Activated CD4-positive, alpha-beta T cell treated with anti-CD3 and anti-CD28 coated beads, Interleukin-2, amount 50 U/mL, for 24 hours (primary cell): ENCODE results near the gene MPIG6B.

Experiments used
- DNase-seq, 2 donors: peaks; one replicate each; pipeline ENCODE4 v3.0.0-alpha.2; 2020; ENCODE audit warnings: low read depth in 1 of 2, low spot score in 1 of 2

MPIG6B gene

DNA sequence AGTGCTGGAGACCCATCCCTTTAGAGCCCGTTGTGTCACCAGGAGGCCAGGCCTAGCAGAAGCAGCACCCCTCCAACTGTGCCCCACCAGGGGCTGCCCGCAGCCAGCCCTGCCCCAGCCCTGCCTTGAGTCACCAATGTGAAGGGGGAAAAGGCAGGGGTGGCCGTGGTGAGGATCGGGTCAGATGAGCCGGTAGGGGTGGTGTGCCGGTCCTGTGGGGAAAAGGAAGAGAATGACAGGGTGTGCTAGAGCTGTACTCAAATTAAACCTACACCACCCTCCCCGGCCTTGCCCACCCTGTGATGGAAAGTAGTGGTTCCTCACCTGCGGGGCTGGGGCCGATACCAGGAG is 42.4 kb downstream of the MPIG6B start:
- no peak for DNase-seq

DNA sequence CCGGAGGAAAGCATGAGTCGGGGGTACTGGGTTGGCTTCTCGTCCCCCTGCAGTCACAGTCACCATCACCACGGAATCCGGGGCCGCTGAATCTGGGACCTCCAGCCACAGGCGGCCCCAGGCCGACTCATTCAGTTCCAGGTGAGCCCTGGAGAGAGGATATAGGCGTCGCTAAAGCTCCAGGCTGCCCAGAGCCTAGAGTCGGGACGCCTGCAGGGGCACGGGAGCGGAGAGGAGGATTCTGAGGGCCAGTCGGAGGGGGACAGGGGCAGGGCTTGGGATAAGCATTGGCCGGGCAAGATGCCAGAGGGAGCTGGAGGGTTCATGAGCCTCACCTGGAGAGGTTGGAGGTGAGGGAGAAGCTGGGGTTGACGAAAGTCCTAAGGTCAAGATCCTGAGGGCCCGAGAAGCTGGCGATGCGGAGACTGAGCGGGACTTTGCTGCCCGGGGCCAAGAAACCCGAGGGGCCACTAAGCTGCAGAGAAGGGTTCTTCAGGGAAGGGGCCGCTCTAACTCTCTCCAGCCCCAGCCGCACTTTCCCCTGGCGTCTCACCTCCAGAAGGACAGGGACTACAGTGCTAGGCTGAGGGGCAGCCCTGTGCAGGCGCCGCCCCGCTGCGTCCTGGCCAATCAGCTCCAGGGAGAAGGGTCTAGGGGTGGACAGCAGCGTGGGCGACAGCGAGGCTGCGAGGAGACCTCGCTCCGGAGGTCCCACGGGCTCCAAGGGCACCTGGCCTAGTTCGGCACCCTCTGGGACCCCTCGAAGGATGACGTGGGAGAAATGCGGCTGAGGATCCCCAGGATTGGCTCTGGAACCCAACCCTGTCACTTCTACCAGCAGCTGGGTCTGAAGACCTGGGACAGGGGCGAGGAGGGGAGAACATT is 43.0 kb downstream of the MPIG6B start:
- DNase-seq, result no peak

DNA sequence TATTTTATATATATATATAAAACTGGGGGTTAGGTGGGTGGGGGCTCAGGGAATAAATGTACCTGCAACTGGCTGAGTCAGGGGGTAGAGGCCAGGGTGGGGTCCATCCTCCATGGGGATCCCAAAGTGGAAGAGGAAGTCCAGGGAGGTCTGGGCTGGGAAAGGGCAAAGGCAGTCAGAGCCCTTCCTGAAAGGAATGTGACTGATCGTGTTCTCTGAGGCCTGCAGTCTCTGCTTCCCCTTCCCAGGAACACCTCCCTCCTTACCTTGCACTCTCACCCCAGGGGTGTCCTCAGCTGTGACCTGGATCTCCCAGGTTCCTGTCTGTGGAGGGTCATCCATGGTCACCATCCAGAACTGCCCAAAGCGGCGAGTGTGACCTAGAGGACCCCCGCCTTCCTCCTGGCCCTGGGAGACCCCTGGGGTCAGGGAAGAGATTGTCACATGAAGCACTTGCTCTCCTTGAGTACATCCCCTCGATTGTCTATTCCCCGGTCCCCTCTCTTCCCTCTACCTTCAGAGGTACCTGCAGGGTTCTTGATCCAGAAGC is 44.0 kb downstream of the MPIG6B start:
- no peak for DNase-seq

DNA sequence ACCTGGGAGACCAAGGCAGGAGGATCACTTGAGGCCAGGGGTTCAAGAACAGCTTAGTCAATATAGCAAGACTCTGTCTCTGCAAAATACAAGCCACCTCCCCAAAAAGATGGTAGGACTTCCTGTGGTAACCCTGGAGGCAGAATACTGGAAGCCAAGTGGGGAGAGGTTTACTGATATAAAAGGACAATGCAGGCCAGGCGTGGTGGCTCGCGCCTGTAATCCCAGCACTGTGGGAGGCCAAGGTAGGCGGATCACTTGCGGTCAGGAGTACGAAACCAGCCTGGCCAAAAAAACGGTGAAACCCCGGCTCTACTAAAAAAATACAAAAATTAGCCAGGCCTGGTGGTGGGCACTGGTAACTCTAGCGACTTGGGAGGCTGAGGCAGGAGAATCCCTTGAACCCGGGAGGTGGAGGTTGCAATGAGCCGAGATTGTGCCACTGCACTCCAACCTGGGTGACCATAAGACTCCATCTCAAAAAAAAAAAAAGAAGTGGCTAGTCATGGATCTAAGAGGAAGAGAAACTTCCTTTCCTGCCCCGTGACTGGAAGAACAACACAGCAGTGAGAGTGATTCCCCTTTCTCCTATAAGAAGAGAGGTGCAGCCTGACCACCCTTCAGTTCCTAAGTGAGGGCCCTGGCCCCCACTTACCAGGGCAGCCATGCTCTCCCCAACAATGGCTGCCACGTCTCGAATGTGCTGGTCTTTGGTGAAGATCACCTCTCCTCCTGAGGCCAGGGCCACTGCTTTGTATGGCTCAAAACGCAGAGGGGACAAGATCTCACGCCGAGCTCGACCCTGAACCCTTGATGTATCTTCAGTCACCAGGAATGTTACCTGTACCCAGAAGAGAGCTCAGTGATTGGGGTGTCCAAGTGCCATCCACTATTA is 45.4 kb downstream of the MPIG6B start:
- DNase-seq, result no peak

DNA sequence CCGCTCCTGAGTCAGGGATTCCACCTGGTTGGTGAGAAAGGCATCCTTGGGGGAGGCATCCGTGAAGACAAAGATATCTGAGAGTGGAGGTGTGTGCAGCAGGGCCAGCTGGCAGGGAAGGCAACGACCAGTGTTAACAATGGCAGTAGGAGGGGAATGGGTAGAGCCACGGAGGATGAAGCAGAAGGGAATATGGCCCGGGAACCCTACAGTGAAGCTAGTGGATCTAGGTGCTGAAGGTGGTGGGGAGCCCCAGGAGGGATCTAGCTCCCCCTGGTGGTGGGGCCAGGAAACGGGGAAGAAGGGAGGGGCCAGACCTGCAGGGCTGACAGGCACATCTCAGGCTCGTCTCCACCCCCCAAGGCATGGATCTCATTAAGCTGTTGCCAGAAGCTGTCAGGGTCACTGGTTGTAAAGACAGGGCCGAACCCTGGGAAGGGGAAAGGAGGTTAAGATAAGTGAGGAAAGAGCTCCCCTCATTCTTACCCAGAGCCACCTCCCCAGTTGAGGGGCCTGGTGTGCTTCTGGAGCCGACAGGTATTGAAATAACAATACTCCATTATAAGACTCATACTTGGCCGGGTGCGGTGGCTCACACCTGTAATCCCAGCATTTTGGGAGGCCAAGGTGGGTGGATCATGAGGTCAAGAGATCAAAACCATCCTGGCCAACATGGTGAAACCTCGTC is 46.7 kb downstream of the MPIG6B start:
- DNase-seq, result peak; percentile 69 to 76

DNA sequence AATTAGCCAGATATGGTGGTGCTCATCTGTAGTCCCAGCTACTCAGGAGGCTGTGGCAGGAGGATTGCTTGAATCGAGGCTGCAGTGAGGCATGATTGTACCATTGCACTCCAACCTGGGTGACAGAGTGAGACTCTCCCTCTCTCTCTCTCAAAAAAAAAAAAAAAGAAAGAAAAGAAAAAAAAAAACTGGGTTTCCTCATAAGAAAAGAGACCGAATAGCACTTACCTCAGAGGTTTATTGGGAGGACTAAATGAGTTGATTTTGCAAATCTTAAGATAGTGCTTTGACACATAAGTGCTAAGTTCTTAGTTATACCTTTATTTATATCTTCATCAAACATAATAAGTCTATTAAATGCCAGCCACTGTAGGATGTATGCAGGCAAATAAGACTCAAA is 47.7 kb downstream of the MPIG6B start:
- no peak for DNase-seq

DNA sequence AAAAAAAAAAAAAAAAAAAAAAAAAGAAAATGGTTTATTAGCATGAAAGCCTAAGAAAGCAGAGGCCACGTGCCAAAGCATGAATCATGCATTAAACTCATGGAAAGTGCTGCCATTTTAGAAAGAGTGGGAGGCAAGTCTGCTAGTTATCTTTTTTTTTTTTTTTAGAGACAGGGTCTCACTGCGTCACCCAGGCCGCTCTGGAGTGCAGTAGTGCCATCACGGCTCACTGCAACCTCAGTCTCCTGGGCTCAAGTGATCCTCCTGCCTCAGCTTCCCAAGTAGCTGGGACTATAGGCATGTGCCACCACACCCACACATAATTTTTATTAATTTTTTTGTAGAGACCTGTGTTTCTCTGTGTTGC is 48.8 kb downstream of the MPIG6B start:
- peak in 1 of 2 donors; percentile 40 for DNase-seq

DNA sequence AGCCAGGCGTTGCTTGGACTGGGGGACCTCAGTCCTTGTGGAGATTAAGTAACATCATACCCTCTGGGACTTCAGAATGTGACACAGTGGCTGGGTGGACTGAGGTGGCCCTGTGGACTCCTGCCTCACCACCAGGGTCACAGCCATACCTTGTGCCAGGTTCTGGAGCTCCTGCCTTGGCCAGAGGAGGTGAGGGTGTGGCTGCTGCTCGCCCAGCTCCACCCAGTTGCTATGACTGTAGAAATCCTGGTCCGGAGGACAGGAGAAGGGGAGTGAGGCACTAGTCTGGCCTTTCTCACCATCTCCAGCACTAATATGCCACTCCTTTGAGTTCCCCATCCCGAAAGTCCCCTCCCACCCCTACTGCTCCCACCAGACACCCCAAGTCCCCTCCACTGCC is 52.0 kb downstream of the MPIG6B start:
- DNase-seq, result no peak

DNA sequence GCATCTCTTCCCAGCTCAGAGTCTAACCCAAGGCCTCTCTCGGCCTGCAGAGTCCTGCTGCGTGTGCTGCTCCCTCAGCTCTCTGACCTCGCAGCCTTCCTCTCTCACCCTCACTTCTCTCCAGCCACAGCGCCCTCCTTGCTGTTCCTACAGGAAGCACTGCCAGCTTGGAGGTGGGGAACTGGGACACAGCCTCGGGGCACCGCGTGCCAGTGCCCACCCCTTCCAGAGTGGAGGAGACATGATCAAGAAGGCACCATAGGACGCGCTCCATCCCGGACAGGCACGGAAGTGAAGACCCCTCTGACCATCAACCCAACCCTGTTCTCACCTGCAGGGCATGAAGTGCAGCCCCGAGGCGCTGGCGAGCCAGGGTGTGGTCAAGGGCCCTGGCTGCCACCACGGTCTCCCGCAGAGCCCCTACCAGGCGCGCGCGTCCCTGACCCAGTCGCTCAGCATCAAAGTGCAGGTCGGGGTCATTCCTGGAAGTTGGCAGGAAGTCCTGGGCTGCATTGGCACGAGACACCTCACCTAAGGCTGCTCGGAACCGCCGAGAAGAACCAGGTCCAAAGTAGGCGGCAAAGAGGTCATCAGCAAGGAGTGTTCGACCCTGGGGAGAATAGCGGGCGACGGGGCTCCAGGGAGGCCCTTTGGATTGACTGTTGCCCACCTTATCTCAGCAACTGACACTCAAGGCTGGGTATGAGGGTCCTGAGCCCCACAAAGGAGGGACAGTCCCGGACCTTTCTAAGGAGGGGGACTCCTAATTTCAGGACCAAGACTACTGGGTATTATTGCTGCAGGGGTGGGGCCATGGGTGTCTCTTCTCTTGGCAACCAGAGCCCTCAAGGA is 52.7 kb downstream of the MPIG6B start:
- no peak for DNase-seq
